Measurements from ENCODE around the gene ABCC4.

Gene ABCC4

GRCh38 chr13:94993616-94994015, 307.6 kb downstream of the ABCC4 start:
- H3K4me3 ChIP-seq (ENCODE audit: low read depth, low read length): no peak overlapping the region
- no peak for TF ChIP-seq CTCF (IDR thresholded peaks at IDR 0.05; ENCODE audit: control insufficient read depth, extremely low read depth, insufficient read depth)
- no peak for DNase-seq (ENCODE audit: low read depth)

- H3K4me3 ChIP-seq (ENCODE audit: low read depth, low read length): no peak overlapping the region
- DNase-seq (ENCODE audit: low read depth): no peak
- TF ChIP-seq CTCF (IDR thresholded peaks at IDR 0.05; ENCODE audit: control insufficient read depth, extremely low read depth, insufficient read depth): no peak
Observed at GRCh38 chr13:94992036-94992960, 309.0 kb downstream of the ABCC4 start.

- no peak for DNase-seq (ENCODE audit: low read depth)
- no peak overlapping the region for H3K4me3 ChIP-seq (ENCODE audit: low read depth, low read length)
- peak; percentile 30; the same call in 1 of the 2 replicates for TF ChIP-seq CTCF (IDR thresholded peaks at IDR 0.05; ENCODE audit: control insufficient read depth, extremely low read depth, insufficient read depth)
Observed at GRCh38 chr13:94988654-94989053, 312.6 kb downstream of the ABCC4 start.

GRCh38 chr13:94987869-94988268, 313.4 kb downstream of the ABCC4 start:
- H3K4me3 ChIP-seq (ENCODE audit: low read depth, low read length): no peak overlapping the region
- no peak for TF ChIP-seq CTCF (IDR thresholded peaks at IDR 0.05; ENCODE audit: control insufficient read depth, extremely low read depth, insufficient read depth)
- no peak for DNase-seq (ENCODE audit: low read depth)

GRCh38 chr13:94987081-94987480, 314.2 kb downstream of the ABCC4 start:
- H3K4me3 ChIP-seq (ENCODE audit: low read depth, low read length): no peak overlapping the region
- no peak for TF ChIP-seq CTCF (IDR thresholded peaks at IDR 0.05; ENCODE audit: control insufficient read depth, extremely low read depth, insufficient read depth)
- DNase-seq (ENCODE audit: low read depth): no peak

GRCh38 chr13:94984958-94985357, 316.3 kb downstream of the ABCC4 start:
- H3K4me3 ChIP-seq (ENCODE audit: low read depth, low read length): no peak overlapping the region
- DNase-seq (ENCODE audit: low read depth): no peak
- TF ChIP-seq CTCF (IDR thresholded peaks at IDR 0.05; ENCODE audit: control insufficient read depth, extremely low read depth, insufficient read depth): no peak
